Activated CD8-positive, alpha-beta T cell treated with anti-CD3 and anti-CD28 coated beads for 36 hours (primary cell): ENCODE results near the gene LYSMD1. TPM values are rescaled to one million over a fixed set of nuclear protein-coding genes. Genes with fewer than 3 reads are reported as not detected.
A peak's percentile ranks its signal among the peaks of the same experiment; 100 is the strongest.
"Not testable (repeated sequence)": the region's sequence is repeated elsewhere in the genome, so short reads cannot be mapped to it uniquely, and the experiment has no call there.

ENCODE experiments used
- ATAC-seq: fragments of 200-7000 bp; cut with Tn5 transposase; one replicate; pipeline ENCODE4 v1.10.0; 2021; ENCODE audit warnings: mild to moderate bottlenecking, moderate library complexity
- CTCF ChIA-PET: fragments of 350-600 bp; sonication (Branson Sonifier 250); formaldehyde crosslinking; loops from one replicate; lab custom pipeline; 2021; ENCODE audit warnings: antibody characterized with exemption; lab: Charles Lee
- POLR2A ChIA-PET: fragments of 350-600 bp; sonication (Branson Sonifier 250); formaldehyde crosslinking; loops from one replicate; lab custom pipeline; 2021; ENCODE audit warnings: antibody characterized with exemption; lab: Charles Lee
- DNase-seq: peaks from one replicate; pipeline ENCODE4 v3.0.0-alpha.2; 2020
- H3K27ac Mint-ChIP-seq: one replicate; pipeline ENCODE4 v1.8.0; 2021; ENCODE audit warnings: mild to moderate bottlenecking, mixed read lengths
- H3K27me3 Mint-ChIP-seq: one replicate; pipeline ENCODE4 v1.8.0; 2021; ENCODE audit warnings: mixed read lengths
- H3K36me3 Mint-ChIP-seq: one replicate; pipeline ENCODE4 v1.8.0; 2021; ENCODE audit warnings: low read depth, mixed read lengths
- H3K4me1 Mint-ChIP-seq: one replicate; pipeline ENCODE4 v1.8.0; 2021; ENCODE audit warnings: low read depth, mixed read lengths
- H3K4me3 Mint-ChIP-seq: one replicate; pipeline ENCODE4 v1.8.0; 2021; ENCODE audit warnings: mild to moderate bottlenecking, moderate library complexity, mixed read lengths
- H3K9me3 Mint-ChIP-seq: one replicate; pipeline ENCODE4 v1.8.0; 2021; ENCODE audit warnings: mixed read lengths
- intact Hi-C: fragments of 100-400 bp; cut with micrococcal nuclease; formaldehyde crosslinking; loops from one replicate; pipeline ENCODE4 v1.10.0; 2022
- total RNA-seq, 2 experiments: library from RNA; stranded (reverse); gene quantifications; one replicate each; pipeline ENCODE4 v1.2.3, GENCODE V29; 2021
- TF ChIP-seq, protein P1 (sequence below): fragments of 200-600 bp; IDR thresholded peaks from one replicate; pipeline ENCODE4 v1.8.0; 2022; ENCODE audit warnings: antibody characterized with exemption, mild to moderate bottlenecking

LYSMD1 gene
- total RNA-seq, 2 experiments from 2014 or later: 4.5 TPM

DNA sequence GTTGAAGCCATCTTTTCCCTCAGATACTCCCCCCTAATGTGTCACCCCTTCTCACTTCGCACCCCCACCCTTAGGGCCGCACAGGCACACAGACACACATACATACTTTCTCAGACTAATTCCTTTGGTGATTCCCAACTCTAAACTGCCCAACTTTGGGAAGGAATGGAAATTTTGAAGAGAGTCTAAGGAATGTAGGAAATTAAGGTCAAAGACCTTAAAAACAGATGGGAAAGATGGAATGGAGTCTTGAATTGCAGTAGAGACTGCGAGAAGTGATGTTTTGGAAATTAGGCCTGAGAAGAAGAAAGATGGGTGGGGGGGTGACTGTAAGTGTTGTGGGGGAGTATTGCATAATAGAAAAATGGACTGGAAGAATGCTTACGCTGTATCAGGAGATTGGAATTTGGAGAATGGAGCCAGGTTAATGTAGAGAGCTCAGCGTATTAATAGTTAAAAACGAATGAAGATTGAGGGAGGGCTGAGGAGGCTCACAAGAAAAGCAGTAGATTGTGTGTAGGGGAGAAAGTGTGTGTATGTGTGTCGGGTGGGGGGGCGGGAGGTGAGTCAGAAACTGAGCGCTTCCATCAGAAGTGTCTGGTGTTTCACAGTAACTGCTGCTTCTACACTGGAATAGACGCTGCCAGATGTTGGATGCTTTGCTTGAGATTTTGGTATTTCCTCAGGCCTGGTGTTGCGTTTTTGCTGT is 34.3 kb upstream of the LYSMD1 start:
- DNase-seq: peak; percentile 41
- peak; percentile 15 for ATAC-seq
- peaks cover 42% of the 10 kb centered on the region for H3K4me1 Mint-ChIP-seq
- ChIA-PET CTCF (interaction anchor here (1.3 to 3.9 kb wide), 4 partner anchors 52 to 100 kb away, joined by 4 to 16 read pairs (median 6); partner anchors contain the start of gene PSMD4), POLR2A (interaction anchor here (1.1 to 1.8 kb wide), 4 partner anchors 20 to 130 kb away, joined by 3 to 7 read pairs (median 6); partner anchors contain the start of genes GABPB2 and PSMD4)
- H3K4me3 Mint-ChIP-seq: peak overlapping the region; percentile 98
- intact Hi-C loops: loop anchor here (5.0 kb wide), 2 partner anchors 52 to 142 kb away; partner anchors contain the start of gene PSMD4
- no peaks in the 10 kb centered on the region for H3K9me3 Mint-ChIP-seq
- H3K27me3 Mint-ChIP-seq: no peaks in the 10 kb centered on the region
- H3K36me3 Mint-ChIP-seq: peaks cover 31% of the 10 kb centered on the region
- TF ChIP-seq, protein P1, sequence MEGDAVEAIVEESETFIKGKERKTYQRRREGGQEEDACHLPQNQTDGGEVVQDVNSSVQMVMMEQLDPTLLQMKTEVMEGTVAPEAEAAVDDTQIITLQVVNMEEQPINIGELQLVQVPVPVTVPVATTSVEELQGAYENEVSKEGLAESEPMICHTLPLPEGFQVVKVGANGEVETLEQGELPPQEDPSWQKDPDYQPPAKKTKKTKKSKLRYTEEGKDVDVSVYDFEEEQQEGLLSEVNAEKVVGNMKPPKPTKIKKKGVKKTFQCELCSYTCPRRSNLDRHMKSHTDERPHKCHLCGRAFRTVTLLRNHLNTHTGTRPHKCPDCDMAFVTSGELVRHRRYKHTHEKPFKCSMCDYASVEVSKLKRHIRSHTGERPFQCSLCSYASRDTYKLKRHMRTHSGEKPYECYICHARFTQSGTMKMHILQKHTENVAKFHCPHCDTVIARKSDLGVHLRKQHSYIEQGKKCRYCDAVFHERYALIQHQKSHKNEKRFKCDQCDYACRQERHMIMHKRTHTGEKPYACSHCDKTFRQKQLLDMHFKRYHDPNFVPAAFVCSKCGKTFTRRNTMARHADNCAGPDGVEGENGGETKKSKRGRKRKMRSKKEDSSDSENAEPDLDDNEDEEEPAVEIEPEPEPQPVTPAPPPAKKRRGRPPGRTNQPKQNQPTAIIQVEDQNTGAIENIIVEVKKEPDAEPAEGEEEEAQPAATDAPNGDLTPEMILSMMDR: no peak
- H3K27ac Mint-ChIP-seq: peak overlapping the region; percentile 98

DNA sequence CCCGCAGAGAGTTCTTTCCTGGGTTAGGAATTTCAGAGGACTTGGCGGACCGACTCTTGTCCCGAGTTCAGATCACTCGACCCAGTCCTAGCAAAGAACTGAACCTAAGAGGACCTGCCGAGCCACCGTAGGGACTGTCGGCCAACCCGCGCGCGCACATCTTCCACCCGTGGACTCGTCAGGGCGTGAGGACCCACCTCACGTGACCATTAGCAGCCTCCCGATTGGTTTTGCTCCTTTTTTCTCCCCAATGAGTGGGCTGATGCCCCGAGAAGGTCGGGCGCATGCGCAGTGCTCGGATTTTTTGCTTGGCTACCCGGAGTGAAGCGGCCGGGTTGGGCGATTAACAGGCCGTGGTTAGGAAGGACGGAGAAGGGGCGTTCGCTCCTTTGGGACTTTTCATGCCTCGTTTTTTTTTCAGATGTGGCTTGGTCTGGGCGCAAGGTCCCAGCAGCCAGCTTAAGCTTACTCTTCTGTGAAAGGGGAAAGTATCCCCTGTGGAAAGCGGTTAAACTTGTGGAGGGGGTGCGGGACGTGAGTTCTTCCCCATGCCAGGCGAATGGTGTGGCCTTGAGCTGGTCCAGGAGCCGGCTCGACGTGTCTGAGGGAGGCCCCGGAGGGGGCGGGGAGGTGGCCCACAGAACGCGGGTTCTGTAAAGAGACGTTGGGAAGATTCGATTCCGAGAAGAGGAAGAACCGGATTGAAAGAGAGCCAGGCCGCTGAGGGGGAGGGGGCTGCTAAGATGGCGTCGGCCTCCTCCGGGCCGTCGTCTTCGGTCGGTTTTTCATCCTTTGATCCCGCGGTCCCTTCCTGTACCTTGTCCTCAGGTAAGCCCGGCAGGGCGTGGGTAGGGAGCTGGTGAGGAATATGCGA is 32.8 kb upstream of the LYSMD1 start, which contains the start of gene PIP5K1A:
TSS of gene PIP5K1A (plus strand) at position 299 of the 874 bp plus-strand sequence. CDS start at position 744, 445 bp downstream.
- TF ChIP-seq, protein P1: no peak
- ChIA-PET CTCF (interaction anchor here (0.8 to 1.8 kb wide), 4 partner anchors 41 to 99 kb away, joined by 3 to 8 read pairs (median 4); partner anchors contain the start of gene PSMD4), POLR2A (interaction anchor here (0.6 to 1.8 kb wide), 10 partner anchors 9 to 128 kb away, joined by 3 to 11 read pairs (median 5); partner anchors contain the start of genes GABPB2, LYSMD1, PSMD4 and SCNM1)
- DNase-seq (peak; percentile 99), ATAC-seq (peak; percentile 86)
- intact Hi-C loops: loop anchor here (5.0 kb wide), 2 partner anchors 54 to 144 kb away; partner anchors contain the start of gene PSMD4
- H3K4me3 Mint-ChIP-seq: peak within 1 kb of the TSS; percentile 98
- H3K9me3 Mint-ChIP-seq: no peaks in the 10 kb centered on the region
- H3K27me3 Mint-ChIP-seq: no peaks in the 10 kb centered on the region
- H3K4me1 Mint-ChIP-seq: peaks cover 33% of the 10 kb centered on the region
- H3K27ac Mint-ChIP-seq: peak within 1 kb of the TSS; percentile 98
- H3K36me3 Mint-ChIP-seq: peaks cover 29% of the 10 kb centered on the region

DNA sequence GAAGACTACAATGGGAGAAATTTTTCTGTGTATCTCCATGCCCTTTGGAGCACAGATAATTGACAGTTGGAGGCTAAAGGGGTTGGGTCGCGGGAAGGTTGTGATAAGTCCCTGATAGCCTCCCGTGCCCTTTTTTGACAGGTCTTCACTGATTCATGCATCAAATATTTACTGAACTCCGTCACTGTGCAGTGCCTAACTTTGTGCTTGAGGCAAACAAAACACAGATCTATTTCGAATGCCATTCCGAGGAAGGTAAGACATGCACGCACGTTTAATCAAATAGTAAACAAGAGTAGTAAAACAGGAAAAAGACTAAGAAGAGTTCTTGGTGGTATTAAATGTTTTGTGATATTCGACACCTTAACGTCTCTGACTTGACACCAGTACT is 32.2 kb upstream of the LYSMD1 start:
- TF ChIP-seq, protein P1: no peak
- H3K4me1 Mint-ChIP-seq: peaks cover 31% of the 10 kb centered on the region
- ATAC-seq (no peak), DNase-seq (no peak)
- CTCF ChIA-PET: interaction anchor here (1.2 to 1.8 kb wide), 2 partner anchors 57 to 143 kb away, joined by 3 to 4 read pairs; partner anchors contain the start of gene PSMD4
- intact Hi-C loops: loop anchor here (5.0 kb wide), 2 partner anchors 54 to 144 kb away; partner anchors contain the start of gene PSMD4
- no peaks in the 10 kb centered on the region for H3K27me3 Mint-ChIP-seq
- H3K4me3 Mint-ChIP-seq: peak overlapping the region; percentile 98
- H3K27ac Mint-ChIP-seq: peak overlapping the region; percentile 98
- no peaks in the 10 kb centered on the region for H3K9me3 Mint-ChIP-seq
- POLR2A ChIA-PET: no interaction called here
- peaks cover 28% of the 10 kb centered on the region for H3K36me3 Mint-ChIP-seq

DNA sequence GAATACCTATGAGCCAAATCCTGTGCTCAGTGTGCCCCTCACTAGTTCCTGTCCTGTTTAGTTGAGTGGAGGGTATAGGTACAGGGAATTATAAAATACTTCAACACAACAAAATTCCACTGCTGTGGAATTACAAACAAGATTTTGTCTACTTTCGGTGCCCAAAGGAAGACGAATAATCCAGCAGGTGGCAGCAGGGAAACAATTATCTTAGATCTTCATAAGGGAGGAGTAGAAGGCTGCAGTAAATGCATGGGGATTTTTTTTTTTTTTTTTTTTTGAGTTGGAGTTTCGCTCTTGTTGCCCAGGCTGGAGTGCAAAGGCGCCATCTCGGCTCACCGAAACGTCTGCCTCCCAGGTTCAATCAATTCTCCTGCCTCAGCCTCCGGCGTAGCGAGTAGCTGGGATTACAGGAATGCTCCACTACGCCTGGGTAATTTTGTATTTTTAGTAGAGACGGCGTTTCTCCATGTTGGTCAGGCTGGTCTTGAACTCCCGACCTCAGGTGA is 30.6 kb upstream of the LYSMD1 start:
- ATAC-seq: peak; percentile 37
- no peak overlapping the region for H3K27ac Mint-ChIP-seq
- H3K4me1 Mint-ChIP-seq: peaks cover 22% of the 10 kb centered on the region
- H3K4me3 Mint-ChIP-seq: peak overlapping the region; percentile 32
- TF ChIP-seq, protein P1: peak; percentile 72
- peaks cover 20% of the 10 kb centered on the region for H3K36me3 Mint-ChIP-seq
- intact Hi-C loops: loop anchor here (5.0 kb wide), 2 partner anchors 56 to 146 kb away; partner anchors contain the start of gene PSMD4
- H3K9me3 Mint-ChIP-seq: no peaks in the 10 kb centered on the region
- POLR2A ChIA-PET: no interaction called here
- no peaks in the 10 kb centered on the region for H3K27me3 Mint-ChIP-seq
- peak; percentile 80 for DNase-seq
- CTCF ChIA-PET: interaction anchor here (0.6 to 4.7 kb wide), 3 partner anchors 55 to 397 kb away, joined by 3 to 28 read pairs (median 3); no protein-coding TSS in a partner anchor

DNA sequence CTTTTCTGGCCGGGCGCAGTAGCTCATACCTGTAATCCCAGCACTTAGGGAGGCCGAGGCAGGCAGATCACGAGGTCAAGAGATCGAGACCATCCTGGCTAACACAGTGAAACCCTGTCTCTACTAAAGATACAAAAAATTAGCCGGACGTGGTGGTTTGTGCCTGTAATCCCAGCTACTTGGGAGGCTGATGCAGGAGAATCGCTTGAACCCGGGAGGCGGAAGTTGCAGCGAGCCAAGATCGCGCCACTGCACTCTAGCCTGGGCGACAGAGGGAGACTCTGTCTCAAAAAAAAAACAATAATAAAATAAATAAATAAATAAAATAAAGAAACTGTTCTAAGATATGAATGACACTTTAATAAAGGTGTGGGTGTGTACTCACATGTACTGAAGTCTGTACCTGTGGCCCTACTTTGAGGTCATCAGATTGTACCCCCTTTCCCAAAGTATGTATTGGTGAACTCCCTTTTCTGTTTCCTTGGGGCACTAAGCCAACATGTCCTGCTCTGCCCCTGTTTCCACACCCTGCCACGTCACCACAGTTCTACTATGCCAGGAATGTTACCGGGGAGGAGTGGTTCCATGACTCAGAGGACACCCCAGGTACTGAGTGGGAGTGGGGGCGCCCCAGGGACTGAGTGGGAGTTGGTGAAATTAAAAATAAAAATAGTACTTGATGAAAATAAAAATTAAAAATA is 29.3 kb upstream of the LYSMD1 start:
- Mint-ChIP-seq H3K4me1 (peaks cover 22% of the 10 kb centered on the region), H3K36me3 (peaks cover 16% of the 10 kb centered on the region)
- DNase-seq, H3K27me3 Mint-ChIP-seq, H3K4me3 Mint-ChIP-seq, H3K27ac Mint-ChIP-seq, ATAC-seq, H3K9me3 Mint-ChIP-seq: not testable (repeated sequence)
- ChIA-PET CTCF (interaction anchor here (0.7 to 4.7 kb wide), 4 partner anchors 57 to 719 kb away, joined by 3 to 28 read pairs (median 3); no protein-coding TSS in a partner anchor), POLR2A (interaction anchor here (0.8 kb wide), 1 partner anchor 63 kb away, joined by 3 read pairs; no protein-coding TSS in a partner anchor)
- intact Hi-C loops: loop anchor here (5.0 kb wide), 2 partner anchors 57 to 147 kb away; partner anchors contain the start of gene PSMD4
